Ovary (tissue), 9 donors: Measurements from ENCODE around the gene FUT2. TPM values are rescaled to one million over a fixed set of nuclear protein-coding genes. Genes with fewer than 3 reads are reported as not detected.

ENCODE experiments used
- DNase-seq, 5 donors: peaks; one replicate each; pipeline ENCODE4 v3.0.0-alpha.2; 2019 to 2020
- H3K27ac ChIP-seq, 2 donors: fragments of 200-600 bp; one replicate each; pipeline versions ENCODE4 v1.5.1 to v1.8.0; 2019 to 2022
- H3K27me3 ChIP-seq: fragments of 200-600 bp; one replicate; pipeline ENCODE4 v1.8.0; 2022
- H3K36me3 ChIP-seq: fragments of 200-600 bp; sonication (generic); one replicate; pipeline ENCODE4 v1.5.1; 2019
- H3K4me1 ChIP-seq: one replicate; pipeline ENCODE4 v1.8.1; 2013; ENCODE audit warnings: mild to moderate bottlenecking, moderate library complexity; ENCODE audit not compliant: insufficient read depth
- H3K4me3 ChIP-seq: fragments of 200-600 bp; sonication (generic); one replicate; pipeline ENCODE4 v1.5.1; 2017
- H3K9me3 ChIP-seq, 2 donors: fragments of 200-600 bp in 1 of 2; sonication (generic) in 1 of 2; one replicate each; pipeline versions ENCODE4 v1.5.1 to v1.8.1; 2013 to 2019; ENCODE audit warnings: mild to moderate bottlenecking in 1 of 2, moderate library complexity in 1 of 2
- CTCF ChIP-seq, 3 donors: fragments of 450-650 bp in 2 of 3; fragments of 200-600 bp in 1 of 3; IDR thresholded peaks; one replicate each; pipeline versions ENCODE4 v1.5.1 to v1.8.0; 2016 to 2022; ENCODE audit warnings: antibody characterized with exemption in 3 of 3, mild to moderate bottlenecking in 1 of 3
- EP300 ChIP-seq: sonication (generic); formaldehyde crosslinking; IDR thresholded peaks from one replicate; pipeline ENCODE4 v1.6.1; 2017; ENCODE audit warnings: antibody characterized with exemption
- POLR2A ChIP-seq: fragments of 450-650 bp; IDR thresholded peaks from one replicate; pipeline ENCODE4 v1.6.1; 2017; ENCODE audit warnings: antibody characterized with exemption, mild to moderate bottlenecking, moderate library complexity
- WGBS, 3 donors: extraction: QIAGEN DNeasy Blood & Tissue Kit in 1 of 3; methylation state at CpG; one replicate each; pipeline versions ENCODE4 v1.1.5 to v1.1.7; 2013 to 2017; 5-methylcytosine and 5-hydroxymethylcytosine counted together
- intact Hi-C, 4 donors: fragments of 100-400 bp; cut with DNase I; formaldehyde crosslinking; loops; one replicate each; pipeline versions ENCODE4 v1.11.0 to v1.15.1; 2022 to 2023
- polyA plus RNA-seq, 2 donors: library from polyadenylated mRNA; stranded (reverse); fragments of 200-250 nt in 1 of 2; fragments of 350-450 nt in 1 of 2; fragmentation: Illumina TruSeq in 1 of 2; extraction: RNeasy Lipid Tissue Mini Kit (QIAGEN cat#74804) in 1 of 2; gene quantifications; one replicate each; pipeline ENCODE4 v1.2.3, GENCODE V29; 2013 to 2014
- total RNA-seq, 7 donors: library from RNA; depleted of rRNA in 2 of 7; stranded (reverse); fragments of >200 nt in 2 of 7; fragmentation: NEBNext Ultra II Directional in 3 of 7; extraction: Animal tissue kit (Norgen Biotek cat#: 25700) in 3 of 7; gene quantifications; one replicate each; pipeline versions ENCODE4 v1.1.0 to v1.2.4, GENCODE V29; 2016 to 2023
- donor health status: DM: no; HTN: no; CAD: no; lungs with moderate emphysema.
- donor health status: DM: no; HTN: no; CAD: no.
- donor health status: Bipolar disorder and iron deficiency.
- donor health status: DM: yes; HTN: yes; CAD: no.
- donor health status: DM: no; HTN: no; CAD: no.
- donor health status: DM: yes; HTN: yes; CAD: no.

The FUT2 gene
- total and polyA plus RNA-seq, 9 donors = 0.10 to 2.5 (median 1.5) TPM; not detected in 2

DNA sequence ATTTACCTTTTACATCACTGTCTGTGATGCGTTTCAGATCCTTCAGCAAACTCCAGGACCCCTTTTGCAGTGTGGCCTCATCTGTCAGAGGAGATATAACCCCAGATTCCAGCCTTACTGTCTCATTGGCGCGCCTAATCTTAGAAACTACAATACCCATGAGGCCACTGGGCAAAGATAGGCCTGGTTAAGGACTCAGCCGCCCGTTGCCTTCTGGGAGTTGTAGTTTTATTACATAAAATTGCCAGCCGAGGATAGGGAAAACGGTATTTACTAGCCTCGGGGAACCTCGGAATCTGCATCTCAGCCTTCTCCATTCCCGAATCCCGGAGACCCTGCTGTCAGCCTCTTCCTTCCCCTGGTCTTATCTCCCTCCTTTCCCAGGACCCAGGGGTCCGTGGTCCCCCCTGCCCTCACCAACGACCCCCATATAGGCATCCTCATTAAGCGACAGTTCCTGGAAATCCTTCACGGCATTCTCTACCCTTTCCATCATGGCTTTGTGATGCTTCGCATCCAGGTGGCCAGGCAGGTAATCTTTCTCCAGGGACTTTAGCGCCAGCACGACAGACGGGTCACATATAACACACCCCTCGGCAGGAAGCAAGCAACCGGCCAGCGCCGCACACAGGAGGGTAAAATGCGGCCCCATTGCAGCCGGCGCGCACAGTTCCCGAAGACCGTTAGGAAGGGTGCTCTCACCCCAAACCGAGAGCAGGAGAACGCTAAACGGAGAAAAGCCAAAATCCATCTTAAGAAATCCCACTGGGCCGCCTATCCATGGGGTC is 49.6 kb downstream of the FUT2 start:
- Histone ChIP-seq H3K4me3 (no peak overlapping the region), H3K36me3 (no peaks in the 10 kb centered on the region), H3K9me3 (no peaks in the 10 kb centered on the region), H3K4me1 (peaks cover 2% of the 10 kb centered on the region), H3K27ac (no peak overlapping the region), H3K27me3 (no peaks in the 10 kb centered on the region)
- whole genome bisulfite sequencing, 3 donors = 18 to 26% (median 25%) methylated on average over 33 of the region's 33 CpGs
- TF ChIP-seq POLR2A (no peak), CTCF (IDR thresholded peaks at IDR 0.05) (no peak), EP300 (no peak)
- intact Hi-C loops = no loop called here
- peak in 2 of 5 donors; percentile 58 to 66 for DNase-seq

- WGBS, 3 donors = 56 to 75% (median 75%) methylated on average over 8 of the region's 8 CpGs
- intact Hi-C loops = no loop called here
- Histone ChIP-seq H3K4me1 (peaks cover 2% of the 10 kb centered on the region), H3K36me3 (no peaks in the 10 kb centered on the region), H3K27ac (no peak overlapping the region), H3K4me3 (no peak overlapping the region), H3K9me3 (no peaks in the 10 kb centered on the region), H3K27me3 (no peaks in the 10 kb centered on the region)
- TF ChIP-seq POLR2A (no peak), CTCF (IDR thresholded peaks at IDR 0.05) (no peak), EP300 (no peak)
- DNase-seq = no peak
These were observed 50.3 kb downstream of the FUT2 start for GRCh38 chr19:48746110-48746509.

GRCh38 chr19:48746738-48747575 is 51.2 kb downstream of the FUT2 start, which contains the start of gene IZUMO1:
Gene IZUMO1 (minus strand): TSS chr19:48746909. CDS start chr19:48745859, 1,050 bp downstream.
- Histone ChIP-seq H3K9me3 (no peaks in the 10 kb centered on the region), H3K4me3 (peak within 1 kb of the TSS; percentile 2), H3K27ac (no peak within 1 kb of the TSS), H3K27me3 (no peaks in the 10 kb centered on the region), H3K4me1 (peaks cover 2% of the 10 kb centered on the region), H3K36me3 (no peaks in the 10 kb centered on the region)
- TF ChIP-seq EP300 = no peak
- intact Hi-C loops = no loop called here
- WGBS, 3 donors = 4 to 6% (median 4%) methylated on average over 31 of the region's 31 CpGs
- peak; percentile 64 to 77 (median 72) for DNase-seq

- H3K4me3 ChIP-seq = no peak overlapping the region
- no peak overlapping the region for H3K27ac ChIP-seq
- intact Hi-C loops = no loop called here
- H3K36me3 ChIP-seq = no peaks in the 10 kb centered on the region
- no peak for DNase-seq
- 57 to 69% (median 66%) methylated on average over 4 of the region's 4 CpGs for WGBS, 3 donors
- H3K4me1 ChIP-seq = peaks cover 4% of the 10 kb centered on the region
- TF ChIP-seq EP300 (no peak), CTCF (IDR thresholded peaks at IDR 0.05) (no peak), POLR2A (no peak)
- H3K27me3 ChIP-seq = no peaks in the 10 kb centered on the region
- H3K9me3 ChIP-seq = no peaks in the 10 kb centered on the region
These were observed 53.9 kb downstream of the FUT2 start for GRCh38 chr19:48749571-48750198.
